ENCODE data around the gene PEPD. TPM values are rescaled to one million over a fixed set of nuclear protein-coding genes. Genes with fewer than 3 reads are reported as not detected.

PEPD gene
- total RNA-seq, 1 experiment from 2014 or later = 83.1 TPM

- Mint-ChIP-seq H3K27me3 (ENCODE audit: low read depth) (no peaks in the 10 kb centered on the region), H3K36me3 (no peaks in the 10 kb centered on the region), H3K27ac (no peak overlapping the region), H3K4me3 (no peak overlapping the region), H3K4me1 (peaks cover 6% of the 10 kb centered on the region), H3K9me3 (no peaks in the 10 kb centered on the region)
- CTCF ChIA-PET = no interaction called here
- no peak for ATAC-seq
- DNase-seq (ENCODE audit: low spot score) = no peak
- TF ChIP-seq MXD4 (CRISPR knock-in tag; IDR thresholded peaks at IDR 0.05; ENCODE audit: borderline replicate concordance) (no peak), ZNF532 (CRISPR knock-in tag; IDR thresholded peaks at IDR 0.05; ENCODE audit: borderline replicate concordance) (no peak), TEAD1 (CRISPR knock-in tag; IDR thresholded peaks at IDR 0.05) (no peak), ZNF396 (CRISPR knock-in tag; IDR thresholded peaks at IDR 0.05; ENCODE audit: borderline replicate concordance) (no peak), JUN (CRISPR knock-in tag; IDR thresholded peaks at IDR 0.05) (no peak), USF2 (CRISPR knock-in tag; IDR thresholded peaks at IDR 0.05) (no peak), ZBTB21 (CRISPR knock-in tag; IDR thresholded peaks at IDR 0.05; ENCODE audit: borderline replicate concordance) (no peak), CBFB (CRISPR knock-in tag; IDR thresholded peaks at IDR 0.05; ENCODE audit: low read depth) (no peak)
- POLR2A ChIA-PET = no interaction called here
Observed at GRCh38 chr19:33500991-33501390, 20.6 kb downstream of the PEPD start.

GRCh38 chr19:33500586-33500985 lies 21.0 kb downstream of the PEPD start:
- ATAC-seq (no peak), DNase-seq (ENCODE audit: low spot score) (no peak)
- Mint-ChIP-seq H3K36me3 (no peaks in the 10 kb centered on the region), H3K4me1 (peaks cover 6% of the 10 kb centered on the region), H3K27me3 (ENCODE audit: low read depth) (no peaks in the 10 kb centered on the region), H3K27ac (no peak overlapping the region), H3K4me3 (no peak overlapping the region), H3K9me3 (no peaks in the 10 kb centered on the region)
- POLR2A ChIA-PET = no interaction called here
- CTCF ChIA-PET = no interaction called here
- no peak for TF ChIP-seq ZNF396 (CRISPR knock-in tag; IDR thresholded peaks at IDR 0.05; ENCODE audit: borderline replicate concordance)
- no peak for TF ChIP-seq ZNF671 (CRISPR knock-in tag; IDR thresholded peaks at IDR 0.05)
- no peak for TF ChIP-seq JUN (CRISPR knock-in tag; IDR thresholded peaks at IDR 0.05)
- TF ChIP-seq ZNF263 (CRISPR knock-in tag; IDR thresholded peaks at IDR 0.05; ENCODE audit: low read depth) = no peak
- TF ChIP-seq ERG (CRISPR knock-in tag; IDR thresholded peaks at IDR 0.05) = no peak
- TF ChIP-seq OVOL2 (CRISPR knock-in tag; IDR thresholded peaks at IDR 0.05; ENCODE audit: borderline replicate concordance) = no peak
- TF ChIP-seq CDX4 (CRISPR knock-in tag; IDR thresholded peaks at IDR 0.05; ENCODE audit: borderline replicate concordance) = no peak
- TF ChIP-seq NR2C2 (CRISPR knock-in tag; IDR thresholded peaks at IDR 0.05) = no peak
- no peak for TF ChIP-seq ZNF121 (CRISPR knock-in tag; IDR thresholded peaks at IDR 0.05)
- no peak for TF ChIP-seq SMAD4 (CRISPR knock-in tag; IDR thresholded peaks at IDR 0.05)
- TF ChIP-seq SOX15 (CRISPR knock-in tag; IDR thresholded peaks at IDR 0.05) = no peak
- no peak for TF ChIP-seq E2F5 (CRISPR knock-in tag; IDR thresholded peaks at IDR 0.05)
- TF ChIP-seq ZBTB21 (CRISPR knock-in tag; IDR thresholded peaks at IDR 0.05; ENCODE audit: borderline replicate concordance) = no peak
- no peak for TF ChIP-seq AFF4 (CRISPR knock-in tag; IDR thresholded peaks at IDR 0.05; ENCODE audit: borderline replicate concordance)
- TF ChIP-seq ESRRA (CRISPR knock-in tag; IDR thresholded peaks at IDR 0.05; ENCODE audit: borderline replicate concordance) = no peak
- no peak for TF ChIP-seq GABPB1 (CRISPR knock-in tag; IDR thresholded peaks at IDR 0.05)

All from WTC11 (cell line).